ENCODE measurements around the gene RNF208. TPM values are rescaled to one million over a fixed set of nuclear protein-coding genes. Genes with fewer than 3 reads are reported as not detected.
"Not testable (repeated sequence)": the region's sequence is repeated elsewhere in the genome, so short reads cannot be mapped to it uniquely, and the experiment has no call there.

The RNF208 gene
- total RNA-seq, 4 donors from 2014 or later: 2.3 to 26.5 (median 7.5) TPM; not detected in 1

DNA sequence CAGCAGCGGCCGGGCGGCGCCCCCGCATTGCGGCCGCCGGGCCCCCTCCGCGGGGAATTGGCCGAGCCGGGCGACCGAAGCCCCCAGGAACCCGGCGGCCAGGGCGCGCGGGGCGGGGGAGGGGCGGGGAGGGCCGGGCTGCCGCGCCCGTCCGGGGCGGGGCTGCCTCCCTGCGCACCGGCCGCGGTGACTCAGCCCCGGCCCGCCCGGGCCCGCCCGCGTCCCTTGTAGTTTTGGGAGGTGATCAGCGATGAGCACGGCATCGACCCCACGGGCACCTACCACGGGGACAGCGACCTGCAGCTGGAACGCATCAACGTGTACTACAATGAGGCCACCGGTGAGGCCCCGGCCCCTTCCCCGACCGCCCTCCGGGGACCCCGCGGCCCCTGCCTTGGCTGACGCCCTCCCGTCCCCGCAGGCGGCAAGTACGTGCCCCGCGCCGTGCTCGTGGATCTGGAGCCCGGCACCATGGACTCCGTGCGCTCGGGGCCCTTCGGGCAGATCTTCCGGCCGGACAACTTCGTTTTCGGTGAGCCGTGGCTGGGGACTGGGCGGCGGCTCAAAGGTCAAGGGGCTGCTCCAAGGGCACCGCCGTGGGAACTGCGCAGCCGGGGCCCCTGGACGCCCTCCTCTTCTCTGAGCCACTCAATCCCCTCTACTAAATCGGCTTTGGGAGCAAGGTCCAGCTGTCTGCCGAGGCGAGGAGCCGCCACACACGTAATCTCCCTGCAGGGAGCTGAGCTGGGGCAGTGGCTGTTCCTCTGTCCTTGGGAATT lies 19.6 kb upstream of the RNF208 start:
- H3K4me1 ChIP-seq: peaks cover 37 to 57% (median 48%) of the 10 kb centered on the region in 4 donors
- peak; percentile 19 for TF ChIP-seq POLR2A (IDR thresholded peaks at IDR 0.05)
- no peak for TF ChIP-seq EP300 (IDR thresholded peaks at IDR 0.05; ENCODE audit: low read depth)
- TF ChIP-seq POLR2AphosphoS5 (IDR thresholded peaks at IDR 0.05): peak; percentile 18 to 78 (median 55)
- H3K9me3 ChIP-seq: no peaks in the 10 kb centered on the region
- peaks cover 0 to 5% (median 0%) of the 10 kb centered on the region in 4 donors for H3K36me3 ChIP-seq
- peak; percentile 80 for DNase-seq
- in situ Hi-C loops (cut with MboI; ENCODE audit: low pct_ligation_motif_present in 1 of 4, low pct_unique_long_range_greater_than_20kb in 1 of 4, low sequenced_read_pairs in 3 of 4) (no loop called here), intact Hi-C loops (cut with DNase I; ENCODE audit: low total_unique reads) (no loop called here)
- WGBS, 2 donors (ENCODE audit: low coverage in 1 of 2): 2% methylated on average over 54 of the region's 83 CpGs; no CpG with 5 or more reads in 1 of the 2 donors
- H3K27me3 ChIP-seq: no peaks in the 10 kb centered on the region
- peak overlapping the region; percentile 49 to 95 (median 74) for H3K4me3 ChIP-seq
- H3K27ac ChIP-seq: peak overlapping the region; percentile 86 to 100 (median 93)

DNA sequence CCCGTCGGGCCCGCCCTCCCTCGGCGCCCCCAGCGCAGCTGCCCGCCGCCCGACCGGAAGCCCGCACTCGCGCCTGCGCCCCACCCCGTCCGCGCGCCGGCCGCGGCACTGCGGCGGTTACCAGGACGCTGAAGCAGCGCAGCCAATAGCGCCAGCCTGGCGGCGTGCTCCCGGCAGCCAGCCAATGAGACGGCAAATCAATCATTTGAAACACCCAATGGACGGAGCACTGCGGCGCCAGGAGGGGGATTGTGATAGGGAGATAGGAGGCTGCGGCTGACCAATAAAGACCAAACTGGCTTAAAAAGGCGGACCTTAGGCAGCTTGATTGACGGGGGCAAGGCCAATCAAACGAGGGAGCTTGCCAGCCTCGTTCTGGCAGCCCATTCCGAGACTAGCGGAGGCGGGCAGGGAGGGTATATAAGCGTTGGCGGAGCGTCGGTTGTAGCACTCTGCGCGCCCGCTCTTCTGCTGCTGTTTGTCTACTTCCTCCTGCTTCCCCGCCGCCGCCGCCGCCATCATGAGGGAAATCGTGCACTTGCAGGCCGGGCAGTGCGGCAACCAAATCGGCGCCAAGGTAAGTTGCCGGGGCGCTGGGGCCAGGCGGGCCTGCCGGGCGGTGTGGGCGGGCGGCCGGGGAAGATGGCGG lies 18.9 kb upstream of the RNF208 start, which contains the start of gene TUBB4B:
Gene TUBB4B, plus strand, starts transcription at position 447 of the 649 bp plus-strand sequence. Its CDS starts 74 bp downstream, at position 521.
- TF ChIP-seq EP300 (IDR thresholded peaks at IDR 0.05; ENCODE audit: low read depth): no peak
- peak; percentile 99 to 100 (median 100) for TF ChIP-seq POLR2AphosphoS5 (IDR thresholded peaks at IDR 0.05)
- peak; percentile 100 for TF ChIP-seq POLR2A (IDR thresholded peaks at IDR 0.05)
- TF ChIP-seq, protein P1, sequence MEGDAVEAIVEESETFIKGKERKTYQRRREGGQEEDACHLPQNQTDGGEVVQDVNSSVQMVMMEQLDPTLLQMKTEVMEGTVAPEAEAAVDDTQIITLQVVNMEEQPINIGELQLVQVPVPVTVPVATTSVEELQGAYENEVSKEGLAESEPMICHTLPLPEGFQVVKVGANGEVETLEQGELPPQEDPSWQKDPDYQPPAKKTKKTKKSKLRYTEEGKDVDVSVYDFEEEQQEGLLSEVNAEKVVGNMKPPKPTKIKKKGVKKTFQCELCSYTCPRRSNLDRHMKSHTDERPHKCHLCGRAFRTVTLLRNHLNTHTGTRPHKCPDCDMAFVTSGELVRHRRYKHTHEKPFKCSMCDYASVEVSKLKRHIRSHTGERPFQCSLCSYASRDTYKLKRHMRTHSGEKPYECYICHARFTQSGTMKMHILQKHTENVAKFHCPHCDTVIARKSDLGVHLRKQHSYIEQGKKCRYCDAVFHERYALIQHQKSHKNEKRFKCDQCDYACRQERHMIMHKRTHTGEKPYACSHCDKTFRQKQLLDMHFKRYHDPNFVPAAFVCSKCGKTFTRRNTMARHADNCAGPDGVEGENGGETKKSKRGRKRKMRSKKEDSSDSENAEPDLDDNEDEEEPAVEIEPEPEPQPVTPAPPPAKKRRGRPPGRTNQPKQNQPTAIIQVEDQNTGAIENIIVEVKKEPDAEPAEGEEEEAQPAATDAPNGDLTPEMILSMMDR (IDR thresholded peaks at IDR 0.05): peak in 1 of 5 experiments; percentile 13
- DNase-seq: peak; percentile 99
- WGBS, 2 donors (ENCODE audit: low coverage in 1 of 2): 1% methylated on average over 56 of the region's 67 CpGs; no CpG with 5 or more reads in 1 of the 2 donors
- peak within 1 kb of the TSS; percentile 67 to 95 (median 82) for H3K4me3 ChIP-seq
- H3K9me3 ChIP-seq: no peaks in the 10 kb centered on the region
- H3K36me3 ChIP-seq: peaks cover 0 to 5% (median 0%) of the 10 kb centered on the region in 4 donors
- in situ Hi-C loops (cut with MboI; ENCODE audit: low pct_ligation_motif_present in 1 of 4, low pct_unique_long_range_greater_than_20kb in 1 of 4, low sequenced_read_pairs in 3 of 4): no loop called here
- intact Hi-C loops (cut with DNase I; ENCODE audit: low total_unique reads): no loop called here
- H3K27me3 ChIP-seq: no peaks in the 10 kb centered on the region
- H3K27ac ChIP-seq: peak within 1 kb of the TSS; percentile 99 to 100 (median 100)
- peaks cover 43 to 64% (median 54%) of the 10 kb centered on the region in 4 donors for H3K4me1 ChIP-seq

DNA sequence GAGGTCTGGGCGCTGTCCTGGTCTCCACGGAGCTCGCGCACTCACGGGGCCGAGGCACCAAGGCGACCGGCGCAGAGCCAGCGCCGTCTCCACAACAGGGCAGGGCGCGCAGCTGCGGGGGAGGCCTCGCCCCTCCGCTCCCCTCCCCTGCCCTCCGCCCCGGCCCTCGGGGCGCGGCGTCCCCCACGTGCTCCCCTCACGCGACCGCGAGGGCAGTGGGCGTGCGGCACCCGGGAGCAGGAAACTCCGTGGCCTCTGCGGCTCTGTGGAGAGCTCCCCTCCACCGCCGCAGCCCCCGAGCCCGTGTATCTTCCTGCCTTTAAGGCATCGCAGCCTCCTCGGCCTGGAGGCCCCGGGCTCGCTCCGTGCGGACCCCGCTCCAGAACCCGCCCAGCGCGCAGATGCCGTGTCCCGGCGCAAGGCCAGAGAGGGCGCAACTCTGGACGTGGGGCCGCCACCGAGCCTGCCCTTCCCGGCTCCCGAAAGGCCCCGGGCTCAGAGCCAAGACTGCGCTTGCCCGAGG lies 18.3 kb upstream of the RNF208 start:
- intact Hi-C loops (cut with DNase I; ENCODE audit: low total_unique reads): no loop called here
- DNase-seq: peak; percentile 83

DNA sequence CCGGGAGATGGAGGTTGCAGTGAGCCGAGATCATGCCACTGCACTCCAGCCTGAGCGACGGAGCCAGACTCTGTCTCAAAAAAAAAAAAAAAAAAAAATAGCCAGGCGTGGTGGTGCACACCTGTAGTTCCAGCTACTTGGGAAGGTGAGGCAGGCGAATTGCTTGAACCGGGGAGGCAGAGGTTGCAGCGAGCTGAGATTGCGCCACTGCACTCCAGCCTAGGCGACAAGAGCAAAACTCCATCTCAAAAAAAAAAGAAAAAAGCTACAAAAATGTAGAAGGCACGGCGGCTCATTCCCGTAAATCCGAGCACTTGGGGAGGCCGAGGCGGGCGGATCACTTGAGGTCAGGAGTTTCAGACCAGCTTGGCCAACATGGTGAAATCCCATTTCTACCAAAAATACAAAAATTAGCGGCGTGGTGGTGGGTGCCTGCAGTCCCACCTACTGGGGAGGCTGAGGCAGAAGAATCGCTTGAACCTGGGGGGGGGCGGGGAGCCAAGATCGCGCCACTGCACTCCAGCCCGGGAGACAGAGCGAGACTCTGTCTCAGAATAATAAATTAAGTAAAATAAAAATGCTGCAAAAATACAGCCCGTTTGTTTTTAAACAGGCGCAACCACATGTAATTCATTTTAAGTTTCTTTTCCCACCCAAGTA lies 17.6 kb upstream of the RNF208 start:
- intact Hi-C loops (cut with DNase I; ENCODE audit: low total_unique reads); H3K27me3 ChIP-seq; H3K36me3 ChIP-seq; DNase-seq; H3K9me3 ChIP-seq: not testable (repeated sequence)
- Histone ChIP-seq H3K4me1 (peaks cover 44 to 65% (median 56%) of the 10 kb centered on the region in 4 donors), H3K4me3 (peak overlapping the region; percentile 42 to 78 (median 70)), H3K27ac (peak overlapping the region; percentile 99 to 100 (median 100))
- in situ Hi-C loops (cut with MboI; ENCODE audit: low pct_ligation_motif_present in 1 of 4, low pct_unique_long_range_greater_than_20kb in 1 of 4, low sequenced_read_pairs in 3 of 4): loop anchor here in 1 of 4 donors (10.0 kb wide), 1 partner anchor 115 kb away; no protein-coding TSS in a partner anchor
- 30 to 34% methylated on average over 18 to 27 of the region's 27 CpGs for WGBS, 2 donors (ENCODE audit: low coverage in 1 of 2)

More for the DNA sequence above, 18.3 kb upstream of the RNF208 start:
- no peaks in the 10 kb centered on the region for H3K27me3 ChIP-seq
- H3K4me1 ChIP-seq: peaks cover 44 to 65% (median 56%) of the 10 kb centered on the region in 4 donors
- in situ Hi-C loops (cut with MboI; ENCODE audit: low pct_ligation_motif_present in 1 of 4, low pct_unique_long_range_greater_than_20kb in 1 of 4, low sequenced_read_pairs in 3 of 4): no loop called here
- peaks cover 0 to 5% (median 0%) of the 10 kb centered on the region in 4 donors for H3K36me3 ChIP-seq
- whole genome bisulfite sequencing, 2 donors (ENCODE audit: low coverage in 1 of 2): 1% methylated on average over 55 of the region's 58 CpGs; no CpG with 5 or more reads in 1 of the 2 donors
- H3K9me3 ChIP-seq: no peaks in the 10 kb centered on the region
- H3K27ac ChIP-seq: peak overlapping the region; percentile 99 to 100 (median 100)
- peak overlapping the region; percentile 42 to 78 (median 70) for H3K4me3 ChIP-seq
- TF ChIP-seq, protein P1 (IDR thresholded peaks at IDR 0.05): peak in 1 of 5 experiments; percentile 6
- peak; percentile 56 for TF ChIP-seq POLR2A (IDR thresholded peaks at IDR 0.05)
- no peak for TF ChIP-seq EP300 (IDR thresholded peaks at IDR 0.05; ENCODE audit: low read depth)
- TF ChIP-seq POLR2AphosphoS5 (IDR thresholded peaks at IDR 0.05): peak; percentile 20 to 63 (median 60)
